ENCODE results near the gene GABPB2. TPM values are rescaled to one million over a fixed set of nuclear protein-coding genes. Genes with fewer than 3 reads are reported as not detected.

Gene GABPB2
- total RNA-seq (2014; rRNA removed; shearing (Covaris generic)) = 2.6 and 2.8 TPM in 2 replicates
- polyA plus RNA-seq (2016; fragmentation: Nextera tagmentation; extraction: Ambion mirVana) = 0.82 and 1.1 TPM in 2 replicates
- long read RNA-seq = 0 reads

- H4K20me1 ChIP-seq (replicated peaks; ENCODE audit: insufficient read depth) = no peaks in the 10 kb centered on the region
- H2AFZ ChIP-seq = peak within 1 kb of the TSS; percentile 72
- Mint-ChIP-seq H3K9me3 (no peaks in the 10 kb centered on the region), H3K36me3 (ENCODE audit: low read depth) (peaks cover 25% of the 10 kb centered on the region), H3K27ac (peak within 1 kb of the TSS; percentile 99), H3K27me3 (ENCODE audit: insufficient read depth, low read depth, poor library complexity) (peaks cover 15% of the 10 kb centered on the region), H3K4me3 (peak within 1 kb of the TSS; percentile 97), H3K4me1 (peaks cover 7% of the 10 kb centered on the region)
- TF ChIP-seq CREB1 (CRISPR knock-in tag; IDR thresholded peaks at IDR 0.05; ENCODE audit: low read depth) = peak; percentile 92
- no peak for TF ChIP-seq ZNF462 (CRISPR knock-in tag; IDR thresholded peaks at IDR 0.05)
- TF ChIP-seq ZNF331 (CRISPR knock-in tag; IDR thresholded peaks at IDR 0.05; ENCODE audit: low read depth) = no peak
- TF ChIP-seq CTCF (conservative IDR thresholded peaks at IDR 0.05; ENCODE audit: low read depth in 2 of 2) = peak; percentile 77 to 89
- peak; percentile 64 for TF ChIP-seq POLR2AphosphoS5 (IDR thresholded peaks at IDR 0.05; ENCODE audit: low read depth)
- no peak for TF ChIP-seq STAT1 (IDR thresholded peaks at IDR 0.05; ENCODE audit: unreplicated experiment)
- TF ChIP-seq JUNB (IDR thresholded peaks at IDR 0.05; ENCODE audit: unreplicated experiment) = no peak
- TF ChIP-seq ETS1 (IDR thresholded peaks at IDR 0.05) = no peak
- TF ChIP-seq ZNF114 (CRISPR knock-in tag; IDR thresholded peaks at IDR 0.05) = no peak
- TF ChIP-seq EZH2phosphoT487 (IDR thresholded peaks at IDR 0.05; ENCODE audit: unreplicated experiment) = no peak
- H3K36me3 ChIP-seq (ENCODE audit: insufficient read depth) = 0 out of 2 replicates have a peak, but pooled peaks cover 2% of the 10 kb centered on the region
- DNase-seq (ENCODE audit: low spot score) (peak; percentile 97), ATAC-seq (peak; percentile 93)
- H3K9me2 ChIP-seq (ENCODE audit: insufficient read depth) = no peaks in the 10 kb centered on the region
- H3K4me3 ChIP-seq = peak within 1 kb of the TSS; percentile 92
- H3K79me2 ChIP-seq (replicated peaks; ENCODE audit: insufficient read depth) = peaks cover 10% of the 10 kb centered on the region; the same call in 1 of the 2 replicates
- H3K4me1 ChIP-seq (ENCODE audit: insufficient read depth) = peaks cover 5% of the 10 kb centered on the region; the same call in 1 of the 2 replicates
- peak within 1 kb of the TSS; percentile 95 for H3K4me2 ChIP-seq
- H3K27me3 ChIP-seq (ENCODE audit: insufficient read depth) = no peaks in the 10 kb centered on the region
- peaks cover 28% of the 10 kb centered on the region for H3F3A ChIP-seq (replicated peaks; ENCODE audit: low read depth)
- peak within 1 kb of the TSS; percentile 99 for H3K27ac ChIP-seq (ENCODE audit: low read depth)
These were observed at the start of gene GABPB2 for GRCh38 chr1:151070474-151071276. TSS of gene GABPB2 (plus strand) at chr1:151070761. CDS start at chr1:151088190, 17,429 bp downstream.

Measured in GM23338 (cell line).